ENCODE results near the gene KITLG.
"Not testable (repeated sequence)": the region's sequence is repeated elsewhere in the genome, so short reads cannot be mapped to it uniquely, and the experiment has no call there.

KITLG gene

DNA sequence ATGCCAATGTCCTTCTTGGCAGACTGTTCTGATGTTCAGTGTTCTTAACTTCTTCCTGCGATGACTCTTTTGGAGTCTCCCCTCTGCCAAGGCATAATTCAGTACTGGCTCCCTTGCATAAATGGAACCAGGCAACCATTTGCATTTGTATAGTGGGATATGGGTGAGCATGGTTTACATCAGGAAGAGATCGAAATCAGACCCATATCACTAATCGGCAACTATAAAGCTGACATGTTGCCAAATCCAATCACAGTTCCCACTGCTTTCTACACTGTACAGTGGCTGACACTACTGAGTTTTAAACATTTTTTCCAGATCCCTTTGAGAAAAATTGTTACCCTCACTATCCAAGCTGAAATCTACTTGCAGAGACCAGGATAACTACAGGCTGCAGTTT, 83.8 kb downstream of the KITLG start:
- no peaks in the 10 kb centered on the region for H3K36me3 Mint-ChIP-seq
- no peak overlapping the region for H3K4me3 Mint-ChIP-seq
- H3K27ac Mint-ChIP-seq: no peak overlapping the region
- H3K4me1 Mint-ChIP-seq: no peaks in the 10 kb centered on the region
- H3K9me3 Mint-ChIP-seq: peaks cover 9% of the 10 kb centered on the region
- no peaks in the 10 kb centered on the region for H3K27me3 Mint-ChIP-seq

DNA sequence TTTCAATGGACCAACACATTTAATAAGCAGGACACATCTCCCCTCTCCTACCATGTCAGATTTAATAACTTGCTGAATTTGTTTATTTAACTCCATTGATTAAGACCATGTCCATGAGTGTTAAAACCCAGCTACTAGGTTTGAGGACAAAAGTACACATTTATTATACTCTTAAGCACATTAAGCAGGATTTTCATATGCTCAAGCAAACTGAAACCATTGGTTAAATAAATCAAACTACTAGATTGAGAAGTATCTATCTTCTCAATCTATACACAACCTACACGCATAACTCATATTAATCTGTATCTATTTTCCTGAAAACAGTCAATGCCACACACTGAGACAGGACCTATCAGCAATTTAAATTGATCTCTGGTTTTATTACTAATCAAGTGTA, 85.2 kb downstream of the KITLG start:
- H3K4me1 Mint-ChIP-seq: no peaks in the 10 kb centered on the region
- H3K27ac Mint-ChIP-seq: no peak overlapping the region
- H3K36me3 Mint-ChIP-seq: no peaks in the 10 kb centered on the region
- H3K9me3 Mint-ChIP-seq: peaks cover 9% of the 10 kb centered on the region
- H3K27me3 Mint-ChIP-seq: no peaks in the 10 kb centered on the region
- no peak overlapping the region for H3K4me3 Mint-ChIP-seq

DNA sequence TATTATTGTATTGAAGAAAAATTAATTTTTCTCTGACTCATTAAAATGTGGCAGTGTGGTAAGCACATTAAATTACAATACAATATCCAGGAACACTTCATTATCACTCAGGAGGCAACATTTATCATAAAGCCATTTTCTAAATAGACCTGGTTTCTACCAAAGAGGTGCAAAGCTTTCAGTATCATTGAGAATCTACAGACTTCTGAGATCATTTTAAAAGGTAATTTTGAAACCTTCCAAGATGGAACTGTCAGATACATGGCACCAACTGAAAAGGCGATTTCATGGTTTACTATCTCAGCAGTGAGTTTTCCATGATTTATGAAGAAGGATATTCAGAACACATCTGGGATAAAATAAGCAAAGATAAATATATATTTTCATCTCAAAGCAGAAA, 85.8 kb downstream of the KITLG start:
- H3K27me3 Mint-ChIP-seq: no peaks in the 10 kb centered on the region
- no peak overlapping the region for H3K4me3 Mint-ChIP-seq
- no peaks in the 10 kb centered on the region for H3K4me1 Mint-ChIP-seq
- H3K27ac Mint-ChIP-seq: no peak overlapping the region
- H3K9me3 Mint-ChIP-seq: peaks cover 8% of the 10 kb centered on the region
- H3K36me3 Mint-ChIP-seq: no peaks in the 10 kb centered on the region

DNA sequence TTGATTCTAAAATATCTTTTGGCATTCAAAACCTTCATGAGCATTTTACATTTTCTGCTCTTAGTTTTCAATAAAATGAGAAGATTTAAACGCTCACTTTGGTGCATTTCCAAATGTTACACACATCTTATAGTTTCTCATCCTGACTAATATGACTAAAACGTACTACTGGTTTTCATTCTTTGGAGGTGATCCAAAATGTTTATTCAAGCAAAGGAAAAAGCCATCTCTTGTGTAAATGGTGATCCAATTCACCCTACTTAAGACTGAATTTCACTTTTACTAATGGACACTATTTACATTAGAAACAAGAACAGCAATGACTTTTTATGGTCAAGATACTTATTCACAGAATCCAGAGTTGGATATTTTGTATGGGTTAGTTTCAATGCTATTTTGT, 86.6 kb downstream of the KITLG start:
- H3K27ac Mint-ChIP-seq: no peak overlapping the region
- H3K36me3 Mint-ChIP-seq: no peaks in the 10 kb centered on the region
- no peak overlapping the region for H3K4me3 Mint-ChIP-seq
- H3K4me1 Mint-ChIP-seq: no peaks in the 10 kb centered on the region
- H3K9me3 Mint-ChIP-seq: peaks cover 5% of the 10 kb centered on the region
- no peaks in the 10 kb centered on the region for H3K27me3 Mint-ChIP-seq

DNA sequence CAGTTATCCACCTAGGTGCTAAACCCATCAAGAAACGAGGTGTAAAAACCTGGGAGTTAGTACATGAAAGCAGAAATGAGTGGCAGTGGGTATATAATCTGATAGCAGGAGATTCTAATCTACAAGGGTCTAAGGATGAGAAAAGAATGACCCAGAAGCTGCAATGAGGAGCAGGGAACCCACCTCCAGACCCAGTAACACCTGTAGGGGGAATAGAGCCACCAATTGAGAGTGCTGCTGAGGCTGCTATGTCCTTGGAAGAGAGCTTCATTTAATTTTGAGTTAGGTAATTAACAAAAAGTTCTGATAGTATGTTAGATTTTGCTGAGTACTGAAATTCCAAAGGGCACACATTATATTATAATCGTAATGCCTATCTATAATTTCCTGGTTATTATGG, 89.8 kb downstream of the KITLG start:
- H3K9me3 Mint-ChIP-seq: no peaks in the 10 kb centered on the region
- no peak overlapping the region for H3K4me3 Mint-ChIP-seq
- no peak overlapping the region for H3K27ac Mint-ChIP-seq
- no peaks in the 10 kb centered on the region for H3K4me1 Mint-ChIP-seq
- H3K27me3 Mint-ChIP-seq: no peaks in the 10 kb centered on the region
- H3K36me3 Mint-ChIP-seq: no peaks in the 10 kb centered on the region

DNA sequence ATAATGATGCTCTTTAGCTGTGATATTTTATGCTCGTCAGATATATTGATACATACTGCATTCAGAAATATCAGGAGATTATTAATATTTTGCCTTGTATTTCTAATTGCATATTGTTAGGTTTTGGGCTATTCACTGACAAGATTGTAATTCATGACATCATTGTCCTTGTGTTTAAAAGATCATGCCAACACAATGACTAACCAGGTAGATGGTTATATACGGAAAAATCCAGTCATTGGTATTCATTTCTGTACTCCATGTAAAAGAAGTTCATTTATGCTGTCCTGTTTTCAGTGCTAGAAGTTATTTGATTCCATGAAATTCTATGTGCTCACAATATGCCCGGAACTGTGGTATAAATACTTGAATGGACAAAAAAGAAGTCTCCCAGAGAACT, 107.5 kb downstream of the KITLG start:
- H3K27me3 Mint-ChIP-seq: no peaks in the 10 kb centered on the region
- H3K4me1 Mint-ChIP-seq: no peaks in the 10 kb centered on the region
- peaks cover 4% of the 10 kb centered on the region for H3K9me3 Mint-ChIP-seq
- H3K27ac Mint-ChIP-seq: no peak overlapping the region
- no peaks in the 10 kb centered on the region for H3K36me3 Mint-ChIP-seq
- H3K4me3 Mint-ChIP-seq: no peak overlapping the region

DNA sequence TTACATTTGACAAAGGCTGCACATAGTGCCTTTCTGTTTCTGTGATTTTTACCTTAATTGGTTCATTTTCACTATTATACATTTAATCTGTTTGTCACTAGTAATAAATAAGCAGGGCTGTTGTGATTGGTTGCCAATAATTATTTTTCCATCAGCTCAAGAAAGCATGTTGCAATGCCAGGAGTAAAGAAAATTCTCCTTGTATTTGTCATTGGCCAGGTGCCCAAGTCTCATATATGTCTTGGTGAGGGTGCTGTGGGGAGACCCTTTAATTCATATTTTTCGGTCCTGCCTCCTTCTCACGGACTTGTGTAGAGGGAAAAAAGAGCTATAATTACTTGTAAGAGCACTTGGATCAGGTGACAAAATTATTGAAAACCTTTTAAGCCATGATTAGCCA, 108.0 kb downstream of the KITLG start:
- H3K27me3 Mint-ChIP-seq: no peaks in the 10 kb centered on the region
- H3K4me1 Mint-ChIP-seq: no peaks in the 10 kb centered on the region
- H3K4me3 Mint-ChIP-seq: no peak overlapping the region
- no peak overlapping the region for H3K27ac Mint-ChIP-seq
- H3K36me3 Mint-ChIP-seq: no peaks in the 10 kb centered on the region
- peaks cover 4% of the 10 kb centered on the region for H3K9me3 Mint-ChIP-seq

DNA sequence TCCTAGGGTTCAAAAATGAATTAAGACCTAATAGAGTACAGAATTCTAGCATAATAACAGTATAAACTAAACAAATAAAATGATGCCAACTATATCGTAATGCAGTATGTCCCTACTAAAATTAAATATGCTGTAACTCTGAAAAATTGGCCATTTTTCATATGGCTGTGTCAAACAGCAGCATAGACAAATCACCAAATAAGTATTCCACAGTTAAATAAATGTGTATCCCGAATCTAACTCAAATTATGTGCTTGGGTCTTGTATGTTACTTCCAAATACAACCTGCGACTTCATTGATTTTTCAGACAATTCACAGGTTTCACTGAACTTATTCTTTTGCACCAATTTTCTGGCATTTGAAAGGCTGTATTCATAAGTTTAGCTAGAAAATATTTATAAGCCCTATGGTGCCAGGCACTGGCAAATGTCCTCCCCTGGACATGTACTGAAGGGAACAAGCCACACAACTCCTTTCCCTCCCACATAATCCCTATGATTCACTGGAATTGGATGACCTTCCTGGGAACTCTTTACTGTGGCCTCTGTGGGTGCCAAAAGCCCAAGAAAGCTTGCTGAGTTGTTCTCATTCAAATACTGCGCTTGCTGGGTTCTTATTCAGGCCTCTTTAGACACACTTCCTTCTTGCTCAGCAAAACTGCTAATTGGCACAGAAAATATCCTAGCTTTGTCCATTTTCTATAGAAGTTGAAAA, 108.8 kb downstream of the KITLG start:
- Mint-ChIP-seq H3K36me3 (no peaks in the 10 kb centered on the region), H3K9me3 (peaks cover 4% of the 10 kb centered on the region)

DNA sequence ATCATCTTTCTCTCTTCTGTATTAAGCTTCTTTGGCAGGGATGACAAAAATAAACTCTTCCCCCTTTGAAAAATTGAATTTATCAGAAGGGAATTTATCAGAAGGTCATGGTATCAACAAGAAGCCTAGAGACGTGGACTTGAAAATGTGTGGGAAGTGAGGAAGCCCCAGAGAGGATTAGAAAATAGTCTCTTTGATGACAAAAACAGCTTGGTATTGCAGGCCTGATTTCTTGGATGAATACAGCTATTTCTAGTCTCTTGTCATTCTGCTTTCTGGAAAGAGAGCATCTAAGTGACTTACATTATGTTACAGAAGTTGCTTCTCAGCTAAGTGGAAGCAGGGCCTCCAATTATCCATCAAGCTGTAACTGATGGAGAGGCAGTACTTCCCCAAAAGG, 111.1 kb downstream of the KITLG start:
- Mint-ChIP-seq H3K4me1 (no peaks in the 10 kb centered on the region), H3K36me3 (no peaks in the 10 kb centered on the region), H3K9me3 (no peaks in the 10 kb centered on the region), H3K27me3 (no peaks in the 10 kb centered on the region), H3K27ac (no peak overlapping the region), H3K4me3 (no peak overlapping the region)

More for the DNA sequence above, 108.8 kb downstream of the KITLG start:
- Mint-ChIP-seq H3K27me3 (no peaks in the 10 kb centered on the region), H3K4me1 (no peaks in the 10 kb centered on the region), H3K4me3 (no peak overlapping the region), H3K27ac (no peak overlapping the region)

DNA sequence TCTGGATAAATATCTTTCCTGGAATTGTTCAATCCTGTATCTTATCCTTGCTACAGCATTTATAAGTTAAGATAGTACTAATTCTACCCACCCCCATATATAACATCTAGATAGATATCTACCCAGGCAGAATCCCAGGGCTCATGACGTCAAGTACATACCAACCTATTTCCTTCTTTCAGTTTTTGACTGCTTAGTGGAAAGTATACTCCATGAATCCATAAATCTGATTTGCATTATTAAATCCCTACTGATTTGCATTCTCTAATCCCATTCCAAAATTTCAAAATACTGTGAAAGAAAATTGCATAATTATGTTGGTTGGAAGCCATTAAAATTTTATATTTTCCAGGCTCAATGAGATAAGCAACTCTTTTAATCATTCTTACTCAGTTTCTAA, 111.7 kb downstream of the KITLG start:
- Mint-ChIP-seq H3K36me3 (no peaks in the 10 kb centered on the region), H3K4me3 (no peak overlapping the region), H3K9me3 (no peaks in the 10 kb centered on the region), H3K27me3 (no peaks in the 10 kb centered on the region), H3K4me1 (no peaks in the 10 kb centered on the region), H3K27ac (no peak overlapping the region)

DNA sequence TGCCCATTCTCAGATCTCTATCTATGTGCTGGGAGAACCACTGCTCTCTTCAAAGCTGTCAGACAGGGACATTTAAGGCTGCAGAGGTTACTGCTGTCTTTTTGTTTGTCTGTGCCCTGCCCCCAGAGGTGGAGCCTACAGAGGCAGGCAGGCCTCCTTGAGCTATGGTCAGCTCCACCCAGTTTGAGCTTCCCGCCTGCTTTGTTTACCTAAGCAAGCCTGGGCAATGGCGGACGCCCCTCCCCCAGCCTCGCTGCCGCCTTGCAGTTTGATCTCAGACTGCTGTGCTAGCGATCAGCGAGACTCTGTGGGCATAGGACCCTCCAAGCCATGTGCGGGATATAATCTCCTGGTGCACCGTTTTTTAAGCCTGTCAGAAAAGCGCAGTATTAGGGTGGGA, 113.6 kb downstream of the KITLG start:
- H3K27me3 Mint-ChIP-seq: not testable (repeated sequence)

DNA sequence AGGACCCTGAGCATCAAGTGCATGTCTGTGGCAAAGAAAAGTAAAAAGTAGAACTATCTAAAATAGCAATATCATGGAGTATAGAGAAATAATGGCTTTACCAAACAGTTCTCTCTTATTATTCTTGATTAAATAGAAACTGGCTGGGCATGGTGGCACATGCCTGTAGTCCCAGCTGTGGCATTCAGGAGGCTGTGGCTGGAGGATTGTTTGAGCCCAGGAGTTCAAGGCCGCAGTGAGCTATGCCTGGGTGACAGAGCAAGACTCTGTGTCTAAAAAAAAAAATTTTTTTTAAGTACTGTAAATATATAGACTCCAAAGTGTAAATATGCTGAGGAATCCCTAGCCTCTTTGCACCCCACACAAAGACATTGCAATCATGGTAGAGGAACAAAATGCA, 121.9 kb downstream of the KITLG start:
- H3K4me1 Mint-ChIP-seq: no peaks in the 10 kb centered on the region
- no peaks in the 10 kb centered on the region for H3K36me3 Mint-ChIP-seq
- no peak overlapping the region for H3K27ac Mint-ChIP-seq
- H3K9me3 Mint-ChIP-seq: peaks cover 10% of the 10 kb centered on the region
- no peak overlapping the region for H3K4me3 Mint-ChIP-seq
- no peaks in the 10 kb centered on the region for H3K27me3 Mint-ChIP-seq

More for the DNA sequence above, 113.6 kb downstream of the KITLG start:
- H3K27ac Mint-ChIP-seq, H3K36me3 Mint-ChIP-seq, H3K4me1 Mint-ChIP-seq, H3K9me3 Mint-ChIP-seq, H3K4me3 Mint-ChIP-seq: not testable (repeated sequence)

DNA sequence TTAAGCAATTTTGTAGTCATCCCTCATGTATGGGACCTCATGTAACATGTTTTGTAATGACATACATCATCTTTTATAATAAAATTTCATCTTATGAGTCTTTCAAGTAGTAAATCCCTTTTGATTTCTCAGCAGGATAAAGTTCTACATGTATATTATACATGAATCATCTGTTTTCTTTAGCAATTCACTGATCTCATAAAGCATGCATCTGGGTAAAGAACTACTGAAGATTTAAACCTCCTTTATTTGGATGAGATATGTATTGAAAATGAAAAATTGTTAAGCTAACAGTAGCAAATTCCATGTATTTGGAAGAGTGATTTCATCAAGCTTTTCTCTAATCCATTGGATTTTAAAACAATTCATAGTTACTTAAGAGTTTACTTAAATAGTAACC, 126.9 kb downstream of the KITLG start:
- Mint-ChIP-seq H3K27me3 (no peaks in the 10 kb centered on the region), H3K27ac (no peak overlapping the region), H3K9me3 (no peaks in the 10 kb centered on the region), H3K4me1 (no peaks in the 10 kb centered on the region), H3K36me3 (no peaks in the 10 kb centered on the region), H3K4me3 (no peak overlapping the region)

DNA sequence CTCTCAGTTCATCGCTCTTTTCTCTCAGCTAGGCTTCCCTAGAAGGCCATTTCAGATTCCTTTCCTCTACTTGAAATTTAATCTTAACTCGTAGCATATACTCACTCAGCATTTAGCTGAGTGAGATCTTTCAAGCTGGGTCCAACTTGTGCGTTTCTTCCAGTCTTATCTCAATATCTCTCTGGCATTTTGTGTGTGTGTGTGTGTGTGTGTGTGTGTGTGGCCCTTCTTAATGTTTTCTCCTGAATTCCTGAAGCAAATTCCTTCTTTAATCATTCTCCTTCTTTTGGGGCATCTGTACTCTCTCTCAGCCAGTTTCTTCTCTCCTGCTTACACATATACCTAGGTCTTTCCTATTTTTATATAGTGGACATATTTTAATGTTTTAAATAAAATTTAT, 129.1 kb downstream of the KITLG start:
- H3K9me3 Mint-ChIP-seq: no peaks in the 10 kb centered on the region
- H3K27me3 Mint-ChIP-seq: no peaks in the 10 kb centered on the region
- H3K27ac Mint-ChIP-seq: no peak overlapping the region
- H3K4me3 Mint-ChIP-seq: no peak overlapping the region
- no peaks in the 10 kb centered on the region for H3K4me1 Mint-ChIP-seq
- no peaks in the 10 kb centered on the region for H3K36me3 Mint-ChIP-seq

DNA sequence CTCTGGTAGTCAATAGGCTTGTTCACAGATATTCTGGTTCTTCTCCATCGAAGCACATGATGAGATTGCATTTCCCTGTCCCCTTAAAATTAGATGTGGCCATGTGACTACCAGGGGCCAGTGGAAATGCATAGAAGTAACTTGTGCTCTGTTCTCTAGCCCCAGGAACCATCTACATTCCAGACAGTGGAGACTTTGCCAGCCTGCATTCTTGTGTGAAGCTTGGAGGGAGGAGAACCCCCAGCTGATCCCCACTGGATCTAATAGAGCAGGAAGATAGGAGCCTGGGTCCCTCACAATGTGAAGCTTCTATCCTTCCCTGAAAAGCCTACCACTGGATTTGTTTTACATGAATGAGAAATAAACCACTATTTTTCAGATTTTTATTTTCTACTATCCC, 130.1 kb downstream of the KITLG start:
- Mint-ChIP-seq H3K27ac (no peak overlapping the region), H3K36me3 (no peaks in the 10 kb centered on the region), H3K4me3 (no peak overlapping the region), H3K27me3 (no peaks in the 10 kb centered on the region), H3K4me1 (no peaks in the 10 kb centered on the region), H3K9me3 (no peaks in the 10 kb centered on the region)

DNA sequence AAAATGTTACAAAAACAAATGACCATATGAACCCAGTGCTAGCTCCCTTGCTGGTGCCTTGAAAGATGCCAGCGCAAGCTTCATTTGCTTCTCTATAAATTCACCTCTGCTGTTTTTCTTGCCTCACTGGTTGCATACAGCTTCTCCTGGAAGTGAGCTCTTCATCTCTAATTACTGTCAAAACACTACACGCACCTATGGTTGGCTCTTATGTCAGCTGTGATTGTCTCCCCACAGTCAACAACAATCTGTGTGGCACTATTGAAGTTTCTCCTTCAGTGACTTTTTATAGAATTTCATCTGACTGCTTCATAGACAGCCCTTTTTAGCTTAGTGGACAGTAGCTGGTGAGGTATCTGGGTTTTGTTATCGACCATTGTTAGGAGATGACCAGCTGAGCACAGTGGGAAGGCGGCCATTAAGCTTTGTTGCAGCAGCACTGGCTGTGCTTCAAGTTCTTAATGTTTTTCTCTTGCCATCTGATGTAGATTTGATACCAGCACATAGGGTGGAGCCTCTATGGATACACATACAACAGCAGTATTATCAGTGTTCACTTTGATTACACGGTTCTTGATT, 131.8 kb downstream of the KITLG start:
- no peak overlapping the region for H3K4me3 Mint-ChIP-seq
- no peaks in the 10 kb centered on the region for H3K27me3 Mint-ChIP-seq
- H3K36me3 Mint-ChIP-seq: no peaks in the 10 kb centered on the region
- no peaks in the 10 kb centered on the region for H3K4me1 Mint-ChIP-seq
- H3K9me3 Mint-ChIP-seq: no peaks in the 10 kb centered on the region
- no peak overlapping the region for H3K27ac Mint-ChIP-seq

Measured in activated naive CD4-positive, alpha-beta T cell treated with anti-CD3 and anti-CD28 coated beads, Interleukin-2, amount 50 U/mL, for 24 hours (primary cell).